Erythroblast (primary cell): ENCODE results near the gene CTAG1B.
"Not testable (repeated sequence)": the region's sequence is repeated elsewhere in the genome, so short reads cannot be mapped to it uniquely, and the experiment has no call there.

ENCODE experiments used
- GATA1 ChIP-seq: IDR thresholded peaks from 2 replicates; pipeline ENCODE4 v1.6.1; 2011; ENCODE audit warnings: low read depth, mild to moderate bottlenecking, control low read depth, low read length, moderate library complexity
- POLR2A ChIP-seq: IDR thresholded peaks from 2 replicates; pipeline ENCODE4 v1.6.1; 2011; ENCODE audit warnings: mild to moderate bottlenecking, low read length

DNA sequence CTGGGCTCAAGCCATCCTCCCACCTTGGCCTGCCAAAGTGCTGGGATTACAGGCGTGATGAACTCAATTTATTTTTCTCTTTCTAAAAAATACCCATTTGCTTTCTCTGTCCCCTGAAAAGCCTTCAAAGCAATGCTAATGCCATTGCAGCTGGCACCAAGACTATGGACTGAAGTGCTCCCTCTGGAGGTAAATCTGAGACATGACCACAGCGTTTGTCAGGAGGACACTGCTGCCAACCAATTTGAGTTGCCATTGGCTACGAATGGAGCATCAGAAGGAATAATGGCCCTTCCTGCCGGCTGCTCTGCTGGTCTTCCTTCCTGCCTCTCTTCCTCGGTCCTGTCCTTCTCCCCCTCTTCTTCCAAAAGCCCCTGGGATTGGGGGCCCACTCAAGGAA is 44.0 kb downstream of the CTAG1B start:
- not testable (repeated sequence) for TF ChIP-seq POLR2A, GATA1
